AG08395 (cell line): ENCODE results near the gene RAP1GAP2.
"Not testable (repeated sequence)": the region's sequence is repeated elsewhere in the genome, so short reads cannot be mapped to it uniquely, and the experiment has no call there.

Experiments
- DNase-seq: peaks from one replicate; pipeline ENCODE4 v3.0.0; 2012; ENCODE audit warnings: mixed read lengths, low spot score

The RAP1GAP2 gene

DNA sequence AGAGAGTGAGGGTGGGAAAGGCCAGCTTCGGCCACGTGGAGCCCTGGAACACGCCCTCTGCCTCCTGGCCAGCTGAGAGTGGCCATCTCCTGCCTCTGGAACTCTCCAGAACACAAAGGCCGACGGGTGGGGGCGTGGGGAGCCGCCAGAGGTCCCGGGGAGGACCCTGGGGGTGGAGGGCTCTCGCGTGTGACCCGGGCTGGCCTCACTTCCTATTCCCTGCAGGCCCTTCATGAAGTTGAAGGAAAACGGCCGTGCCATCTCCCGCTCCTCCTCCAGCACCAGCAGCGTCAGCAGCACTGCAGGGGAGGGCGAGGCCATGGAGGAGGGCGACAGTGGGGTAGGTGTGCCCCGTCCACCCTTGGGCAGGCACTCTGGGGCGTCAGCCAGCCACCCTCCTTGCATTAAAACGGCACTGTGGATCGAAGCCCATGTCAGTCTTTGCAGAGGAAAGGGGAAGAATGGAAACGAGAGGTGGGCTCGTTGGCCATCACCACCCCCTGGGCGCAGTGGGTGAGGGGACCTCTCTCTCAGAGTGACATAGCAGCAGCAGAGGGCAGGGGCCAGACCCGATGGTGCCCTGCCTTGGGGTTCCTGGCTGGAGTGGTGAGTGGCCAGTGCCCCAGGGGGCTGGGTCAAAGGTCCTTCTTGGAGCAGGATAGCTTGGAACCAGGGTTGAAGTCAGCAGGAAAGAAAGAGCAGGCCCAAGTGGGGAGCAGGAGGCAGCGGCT, 230.1 kb downstream of the RAP1GAP2 start:
- no peak for DNase-seq

DNA sequence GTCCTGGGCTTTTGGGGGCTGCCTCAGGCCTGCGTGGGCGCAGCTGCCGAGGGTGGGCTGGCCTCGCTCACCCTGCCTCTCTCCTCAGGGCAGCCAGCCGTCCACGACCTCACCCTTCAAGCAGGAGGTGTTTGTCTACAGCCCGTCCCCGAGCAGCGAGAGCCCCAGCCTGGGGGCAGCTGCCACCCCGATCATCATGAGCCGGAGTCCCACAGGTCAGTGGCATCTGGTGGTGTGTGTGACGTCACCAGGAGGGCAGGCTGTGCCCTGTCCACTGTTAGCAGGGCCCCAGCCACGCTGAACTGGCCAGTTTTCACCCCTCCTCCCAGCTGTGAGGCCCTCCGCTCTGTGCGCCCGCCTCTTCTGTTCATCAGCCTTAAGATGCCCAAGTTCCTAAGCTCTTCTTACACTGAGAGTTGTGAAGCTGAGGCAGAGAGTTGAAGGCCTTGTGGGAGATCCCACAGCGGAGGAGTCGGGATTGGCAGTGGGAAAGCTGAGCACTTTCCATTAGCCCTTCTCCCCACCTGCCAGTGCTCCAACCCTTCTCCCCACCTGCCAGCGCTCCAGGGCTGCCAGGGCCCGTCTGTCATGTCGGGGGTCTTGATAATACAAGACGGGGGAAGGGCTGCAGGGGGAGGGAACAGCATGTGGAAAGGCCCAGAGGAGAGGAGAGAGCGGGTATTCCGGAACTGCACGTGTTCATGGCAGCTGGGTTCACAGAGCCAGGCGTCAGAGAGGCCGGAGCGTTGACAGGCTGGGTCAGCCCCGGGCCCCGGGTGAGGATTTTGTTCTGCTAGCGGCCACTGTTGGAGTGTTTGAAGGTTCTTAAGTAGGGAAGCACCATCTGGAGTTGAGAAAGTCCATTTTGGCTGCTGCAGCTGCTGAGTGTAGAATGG, 230.9 kb downstream of the RAP1GAP2 start:
- no peak for DNase-seq

DNA sequence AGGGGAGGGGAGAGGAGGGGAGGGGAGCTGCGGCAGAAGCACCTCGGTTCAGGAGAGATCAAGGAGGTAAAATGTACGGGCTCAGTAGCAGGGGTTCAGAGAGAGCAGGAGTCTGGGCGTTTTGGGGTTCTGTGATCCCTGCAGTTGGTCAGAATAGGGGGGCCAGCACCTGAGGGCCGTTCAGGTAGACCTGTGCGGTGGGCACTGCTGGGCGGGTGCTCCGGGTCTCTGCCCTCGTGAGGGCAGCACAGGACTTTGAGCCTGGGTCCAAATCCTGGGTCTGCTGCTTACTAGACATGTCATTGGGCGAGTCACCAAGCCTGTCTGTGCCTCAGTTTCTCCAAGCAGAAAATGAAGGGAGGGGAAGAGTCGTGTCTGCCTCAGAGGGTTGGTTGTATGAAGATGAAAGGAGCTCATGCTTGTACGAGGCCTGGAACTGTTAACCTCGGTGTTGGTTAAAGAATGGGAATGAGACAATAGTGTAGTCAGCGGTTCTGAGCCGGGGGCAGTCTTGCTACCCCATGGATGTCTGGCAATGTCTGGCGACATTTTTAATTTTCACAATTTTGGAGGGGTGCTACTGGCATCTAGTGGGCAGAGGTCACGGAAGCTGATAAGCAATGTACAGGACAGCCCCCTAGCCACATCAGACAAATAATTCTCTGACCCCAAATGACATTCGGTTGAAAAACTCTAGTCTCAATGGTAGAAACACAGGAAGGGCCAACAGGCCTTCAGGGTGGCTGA, 231.7 kb downstream of the RAP1GAP2 start:
- no peak for DNase-seq

DNA sequence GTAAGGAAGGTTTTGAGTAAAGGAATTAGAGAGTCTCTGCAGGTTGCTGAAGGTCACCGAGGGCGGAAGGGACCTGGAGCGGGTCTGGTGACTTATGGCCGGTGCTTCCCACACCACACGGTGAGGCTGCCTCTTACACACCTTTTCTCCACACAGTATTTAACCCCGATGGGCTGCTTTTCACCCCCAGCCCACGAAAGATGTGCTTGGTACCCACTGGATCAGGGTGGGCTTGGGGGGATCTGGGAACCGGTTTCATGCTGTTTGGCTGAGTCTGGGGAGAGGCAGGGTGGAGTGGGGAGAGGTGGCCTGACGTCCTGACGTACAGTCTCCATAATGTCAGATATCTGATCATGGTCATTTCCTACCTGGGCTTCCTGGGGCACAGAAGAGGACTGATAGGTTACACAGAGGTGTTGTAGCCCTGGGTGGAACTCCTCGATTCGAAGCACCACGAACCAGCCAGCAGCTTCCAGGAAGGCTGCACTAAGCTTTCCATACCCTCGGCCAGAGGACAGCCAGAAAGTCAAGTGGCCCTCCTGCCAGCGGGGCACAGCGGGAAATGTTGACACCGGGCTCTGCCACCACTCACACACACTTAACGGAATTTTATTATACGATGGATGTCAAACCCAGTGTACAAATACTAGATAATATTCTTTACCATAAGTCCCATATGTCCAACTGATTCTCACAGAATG, 233.1 kb downstream of the RAP1GAP2 start:
- no peak for DNase-seq

DNA sequence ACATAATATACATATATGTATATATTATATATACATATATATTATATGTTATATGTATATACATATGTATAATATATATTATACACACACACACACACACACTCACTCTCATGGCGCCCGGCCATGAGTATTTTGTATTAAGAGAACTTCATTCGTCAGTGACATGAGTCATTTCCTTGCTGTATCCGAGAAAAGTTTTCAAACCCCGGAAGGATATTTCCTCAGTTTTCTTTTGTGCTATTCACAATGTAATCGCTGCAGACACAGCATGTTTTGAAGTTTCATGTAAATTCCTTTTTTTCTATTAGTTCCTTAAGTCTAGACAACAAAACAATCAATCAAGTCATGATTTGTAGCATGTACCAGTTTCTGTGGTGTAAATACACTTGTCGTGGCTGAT, 233.9 kb downstream of the RAP1GAP2 start:
- no peak for DNase-seq

DNA sequence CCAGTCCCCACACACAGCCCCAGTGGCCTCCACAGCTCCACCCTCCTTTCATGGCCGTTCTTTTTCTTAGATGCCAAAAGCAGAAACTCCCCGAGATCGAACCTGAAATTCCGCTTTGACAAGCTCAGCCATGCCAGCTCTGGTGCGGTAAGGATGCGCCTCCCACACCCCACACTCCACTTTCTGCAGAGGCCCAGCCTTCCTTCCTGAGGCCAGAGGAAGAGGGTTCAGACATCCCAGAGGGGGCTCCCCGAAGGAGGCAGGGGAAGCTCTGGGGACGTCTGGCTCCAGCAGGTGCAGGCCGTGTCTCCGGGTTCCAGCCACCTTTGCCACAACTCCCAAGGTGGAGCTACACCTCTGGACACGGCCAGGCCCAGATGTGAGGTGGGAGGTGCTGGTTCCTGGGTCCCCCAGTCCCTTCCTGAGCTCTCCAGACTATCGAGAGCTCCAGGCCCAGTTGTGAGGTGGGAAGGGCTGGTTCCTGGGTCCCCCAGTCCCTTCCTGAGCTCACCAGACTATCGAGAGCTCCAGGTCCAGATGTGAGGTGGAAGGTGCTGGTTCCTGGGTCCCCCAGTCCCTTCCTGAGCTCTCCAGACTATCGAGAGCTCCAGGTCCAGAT, 234.7 kb downstream of the RAP1GAP2 start:
- not testable (repeated sequence) for DNase-seq

DNA sequence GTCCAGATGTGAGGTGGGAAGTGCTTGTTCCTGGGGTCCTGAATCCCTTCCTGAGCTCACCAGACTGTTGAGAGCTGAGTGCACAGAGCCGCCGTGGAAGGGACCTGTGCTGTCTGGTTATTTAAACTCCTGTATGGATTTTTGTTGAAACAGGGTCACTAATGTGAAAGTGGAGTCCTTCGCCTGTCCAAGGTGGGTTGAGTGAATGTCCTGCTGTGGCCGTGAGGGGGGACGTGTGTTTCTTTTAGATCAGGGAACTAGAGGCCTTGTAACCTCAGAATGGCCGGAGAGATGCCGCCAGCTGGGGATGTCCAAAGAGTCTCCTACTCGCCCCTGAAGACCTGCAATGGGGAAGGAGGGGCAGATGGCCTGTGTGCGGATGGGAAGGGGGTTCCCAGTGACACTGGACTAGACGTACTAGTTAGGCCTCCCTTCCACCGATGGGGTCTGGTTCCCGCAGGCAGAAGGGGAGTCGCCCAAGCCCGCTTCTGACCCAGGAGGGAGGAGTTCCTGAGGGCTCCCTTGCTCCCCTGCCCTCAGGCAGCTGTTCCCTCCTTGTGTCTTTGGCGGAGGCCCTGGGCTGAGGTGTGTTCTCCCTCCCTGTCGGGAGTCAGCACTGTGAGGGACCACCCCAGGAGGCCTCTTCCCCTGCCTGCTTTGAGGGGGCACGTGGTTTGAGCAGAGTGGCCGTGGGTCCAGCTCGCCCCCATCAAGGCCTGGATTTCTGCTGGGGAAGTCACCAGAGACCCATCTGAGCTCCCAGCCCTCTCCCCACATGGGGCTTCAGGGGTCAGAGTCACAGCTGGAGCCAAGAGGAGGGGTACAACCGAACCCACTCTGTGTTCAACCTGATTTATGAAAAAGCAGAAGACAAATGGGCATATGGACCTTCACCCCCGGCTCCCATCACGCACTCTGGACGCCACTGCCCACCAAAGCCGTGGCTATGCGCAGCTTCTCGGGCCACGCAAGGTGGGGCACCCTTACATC, 236.3 kb downstream of the RAP1GAP2 start:
- no peak for DNase-seq

DNA sequence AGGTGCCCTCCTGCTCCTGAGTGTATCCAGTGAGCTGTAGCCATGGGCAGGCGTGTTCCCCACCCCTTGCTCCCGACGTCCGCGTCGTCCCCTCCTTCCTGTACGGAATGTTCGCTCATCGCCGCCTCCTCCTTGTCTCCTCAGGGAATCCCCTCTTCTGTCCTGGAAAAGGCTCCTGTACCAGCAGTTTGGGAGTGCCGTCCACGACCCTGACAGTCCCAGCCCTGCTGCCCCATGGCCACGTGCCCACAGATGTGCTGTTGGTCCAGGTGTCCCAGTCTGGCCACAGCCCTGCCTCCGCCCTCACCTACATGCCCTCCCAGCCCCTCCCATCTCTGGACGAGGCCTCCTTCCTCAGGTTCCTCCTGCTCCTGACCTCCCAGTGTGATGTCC, 237.0 kb downstream of the RAP1GAP2 start:
- no peak for DNase-seq

DNA sequence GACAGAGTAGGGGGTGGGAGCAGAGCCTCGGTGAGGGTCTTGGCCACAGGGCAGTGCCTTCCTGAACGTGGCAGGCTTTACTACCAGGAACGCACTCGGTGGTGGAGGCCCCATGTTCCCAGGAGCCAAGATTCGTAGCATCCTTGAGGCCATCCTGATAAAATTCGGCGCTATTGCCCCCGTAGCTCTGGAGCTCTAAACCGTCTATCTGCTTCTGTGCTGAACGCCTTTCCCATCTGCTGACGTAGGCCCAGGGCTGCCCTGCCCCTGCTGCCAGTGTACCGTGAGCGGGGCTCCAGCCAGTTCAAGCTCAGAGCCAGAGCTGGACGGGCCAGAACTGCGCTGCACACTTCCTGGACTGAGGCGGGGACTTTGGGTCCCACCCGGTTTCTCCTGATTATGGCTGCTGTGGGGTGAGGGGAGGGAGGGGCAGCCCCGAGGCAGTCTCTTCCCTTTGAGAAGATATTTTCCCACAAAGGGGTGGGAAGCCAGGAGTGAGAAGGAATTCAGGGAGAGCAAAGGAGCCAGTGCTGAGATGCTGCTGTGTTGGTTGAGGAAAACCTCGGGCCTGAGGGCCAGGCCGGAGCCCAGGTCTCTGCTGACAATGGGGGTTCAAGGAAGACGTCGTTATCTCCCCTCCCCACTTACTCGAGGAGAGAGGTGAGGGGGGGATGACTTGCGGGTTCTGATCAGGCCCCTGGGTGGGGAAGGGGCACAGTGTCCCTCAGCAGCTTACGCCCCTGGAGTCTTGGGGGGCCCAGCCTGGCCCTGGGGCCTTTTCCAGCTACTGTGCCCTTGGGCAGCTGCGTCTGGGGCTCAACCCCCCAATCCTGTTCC, 237.7 kb downstream of the RAP1GAP2 start:
- no peak for DNase-seq

DNA sequence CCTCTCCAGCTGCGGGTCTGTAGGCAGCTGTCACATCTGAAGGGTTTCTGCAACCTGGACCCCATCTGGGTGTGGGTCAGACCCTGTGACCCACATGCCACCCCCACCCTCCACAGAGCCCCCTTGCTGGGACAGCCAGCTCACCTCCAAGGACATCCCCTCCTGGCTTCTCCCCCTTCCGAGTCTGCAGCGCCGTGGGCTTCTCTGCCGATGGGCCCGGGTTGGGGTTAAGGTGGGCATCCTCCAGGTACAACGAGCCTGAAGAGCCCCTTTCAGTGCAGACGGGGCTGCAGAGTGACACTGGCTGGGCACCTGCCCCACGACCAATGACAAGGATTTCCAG, 238.3 kb downstream of the RAP1GAP2 start:
- no peak for DNase-seq

DNA sequence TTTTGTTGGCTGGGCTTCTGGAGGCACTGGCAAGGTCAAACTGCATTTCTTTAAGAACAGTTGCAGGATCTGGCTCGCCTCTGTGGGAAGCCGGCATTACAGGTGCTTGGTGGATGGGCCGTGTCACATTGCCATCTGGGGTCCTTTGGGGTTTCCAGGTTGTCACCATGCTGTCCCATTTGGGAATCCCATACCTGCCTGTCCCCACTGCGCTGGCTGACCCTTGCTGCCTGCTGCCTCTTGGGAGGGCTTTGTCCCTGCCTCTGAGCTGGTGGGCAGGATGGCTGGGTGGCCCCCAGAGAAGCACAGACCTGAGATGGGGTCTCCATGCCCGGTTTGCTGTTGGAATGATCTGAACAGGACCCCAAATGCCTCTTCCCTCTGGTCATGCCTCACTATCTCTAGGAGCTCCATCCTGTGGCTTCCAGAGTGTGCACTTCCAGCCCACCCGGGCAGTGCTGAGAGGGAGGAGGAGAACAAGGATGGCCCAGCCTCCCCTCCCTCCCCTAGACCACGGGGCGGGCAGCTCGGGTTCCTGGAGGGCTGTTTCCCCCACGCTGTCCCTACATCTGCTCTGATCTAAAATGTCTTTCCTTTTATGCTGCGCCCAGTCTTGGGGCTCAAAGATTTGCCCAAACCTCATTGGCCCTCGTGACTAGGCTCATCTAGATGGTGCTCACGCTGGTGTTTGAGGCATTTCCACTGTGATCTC, 239.2 kb downstream of the RAP1GAP2 start:
- DNase-seq, result no peak

DNA sequence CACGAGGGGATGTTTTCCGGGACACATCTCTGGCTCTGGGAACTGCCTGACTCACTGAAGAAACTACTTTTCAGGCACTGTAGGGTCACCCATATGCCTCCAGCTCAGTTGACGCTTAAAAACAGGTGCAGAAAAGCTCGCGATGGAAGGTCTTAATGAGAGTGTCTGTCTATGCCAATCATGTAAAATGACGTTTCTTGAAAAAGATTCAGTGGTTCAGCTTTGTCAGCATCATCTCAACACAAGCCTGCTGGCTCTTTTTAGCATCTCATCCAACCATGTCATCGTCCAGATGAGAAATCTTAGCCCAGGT, 239.7 kb downstream of the RAP1GAP2 start:
- no peak for DNase-seq

DNA sequence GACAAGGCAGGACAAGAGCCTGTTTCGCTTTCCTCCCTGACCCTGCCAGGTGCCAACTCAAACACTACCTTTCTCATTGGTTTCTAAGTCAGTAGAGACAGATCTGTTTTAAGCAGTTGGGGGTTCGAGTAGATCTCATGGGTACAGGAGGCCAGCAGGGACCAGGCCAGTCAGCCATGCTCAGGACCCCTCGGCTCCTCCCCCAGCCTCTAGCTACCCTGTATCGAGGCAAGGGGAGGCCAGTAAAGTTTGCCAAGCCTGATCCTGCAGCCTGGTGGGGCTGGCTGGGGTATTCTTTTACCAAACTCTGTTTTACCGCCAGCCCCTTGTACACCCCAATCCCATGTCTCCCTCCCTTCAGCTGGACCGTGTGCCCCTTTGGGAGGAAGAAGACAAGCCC, 240.6 kb downstream of the RAP1GAP2 start:
- no peak for DNase-seq

DNA sequence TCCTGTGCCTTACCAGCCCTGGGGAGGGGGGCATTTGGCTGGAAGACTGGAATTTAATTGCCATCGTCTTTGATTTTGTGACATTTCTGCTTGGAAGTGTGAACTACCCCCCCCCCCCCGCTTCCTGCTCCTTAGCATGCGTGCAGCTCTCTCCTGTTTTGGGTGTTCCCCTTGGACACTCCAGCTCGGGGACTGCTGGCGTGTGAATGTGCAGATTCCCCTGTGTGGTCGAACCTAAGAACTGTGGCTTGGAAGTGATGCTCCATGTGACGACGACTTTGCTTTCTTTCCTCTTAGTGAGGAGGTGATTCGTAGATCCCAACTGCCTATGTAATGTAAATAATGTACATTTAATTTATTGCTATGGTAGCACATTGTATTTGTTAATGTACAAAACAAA, 241.0 kb downstream of the RAP1GAP2 start:
- no peak for DNase-seq

DNA sequence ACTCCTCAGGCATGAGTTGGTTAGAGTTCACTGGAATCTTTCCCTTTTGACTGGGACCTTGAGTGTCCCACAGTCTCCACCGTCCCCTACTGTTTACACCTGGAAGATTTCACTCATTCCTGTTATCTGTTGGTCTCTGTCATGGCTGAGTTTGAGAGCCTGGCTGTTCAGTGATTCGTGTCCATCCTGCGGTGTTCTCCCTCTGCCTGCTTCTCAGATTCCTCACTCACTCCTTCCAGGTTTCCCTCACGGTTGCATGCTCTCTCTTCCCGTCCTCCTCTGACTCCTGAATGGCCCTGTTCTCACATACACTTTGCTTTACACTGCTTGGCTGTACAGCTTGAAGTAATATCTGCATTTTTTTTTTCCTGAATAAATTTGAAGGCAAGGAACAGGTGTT, 242.7 kb downstream of the RAP1GAP2 start:
- no peak for DNase-seq

DNA sequence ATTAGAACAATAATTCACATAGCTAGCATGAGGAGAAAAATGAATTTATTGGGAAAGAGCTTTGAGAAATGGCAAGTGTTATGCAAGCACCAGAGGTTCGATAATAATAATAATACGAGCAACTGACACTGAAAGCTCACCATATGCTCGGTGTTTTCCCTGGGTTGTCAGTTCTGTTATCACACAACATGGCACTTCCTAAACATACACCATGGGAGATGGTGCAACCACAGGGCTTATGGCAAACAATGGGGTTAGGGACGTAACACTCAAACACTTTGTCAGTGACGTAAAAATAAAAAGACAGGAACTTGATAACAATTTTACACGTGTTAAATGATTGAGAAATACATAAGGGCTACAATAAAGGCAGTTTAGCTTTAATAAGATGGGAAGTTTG, 243.5 kb downstream of the RAP1GAP2 start:
- DNase-seq, result no peak

DNA sequence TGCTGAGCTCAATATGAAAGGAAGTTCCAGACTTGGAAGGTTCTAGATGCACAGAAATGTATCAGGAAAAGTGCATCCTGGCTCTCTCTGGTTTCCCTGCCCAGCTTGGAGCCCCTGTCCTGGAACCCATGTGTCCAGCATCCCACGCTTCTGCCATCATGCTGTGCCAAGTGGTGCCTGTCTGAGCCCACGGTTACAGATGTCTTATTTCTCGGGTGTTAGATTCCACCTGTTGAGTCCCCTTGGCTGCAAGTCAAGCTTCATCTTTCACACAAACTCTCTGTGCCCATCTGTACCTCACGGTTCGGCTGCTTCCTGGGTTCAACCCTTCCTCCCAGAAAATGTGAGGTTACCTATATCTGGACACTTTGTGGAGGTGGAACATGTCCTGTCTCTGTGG, 244.6 kb downstream of the RAP1GAP2 start:
- DNase-seq, result no peak

DNA sequence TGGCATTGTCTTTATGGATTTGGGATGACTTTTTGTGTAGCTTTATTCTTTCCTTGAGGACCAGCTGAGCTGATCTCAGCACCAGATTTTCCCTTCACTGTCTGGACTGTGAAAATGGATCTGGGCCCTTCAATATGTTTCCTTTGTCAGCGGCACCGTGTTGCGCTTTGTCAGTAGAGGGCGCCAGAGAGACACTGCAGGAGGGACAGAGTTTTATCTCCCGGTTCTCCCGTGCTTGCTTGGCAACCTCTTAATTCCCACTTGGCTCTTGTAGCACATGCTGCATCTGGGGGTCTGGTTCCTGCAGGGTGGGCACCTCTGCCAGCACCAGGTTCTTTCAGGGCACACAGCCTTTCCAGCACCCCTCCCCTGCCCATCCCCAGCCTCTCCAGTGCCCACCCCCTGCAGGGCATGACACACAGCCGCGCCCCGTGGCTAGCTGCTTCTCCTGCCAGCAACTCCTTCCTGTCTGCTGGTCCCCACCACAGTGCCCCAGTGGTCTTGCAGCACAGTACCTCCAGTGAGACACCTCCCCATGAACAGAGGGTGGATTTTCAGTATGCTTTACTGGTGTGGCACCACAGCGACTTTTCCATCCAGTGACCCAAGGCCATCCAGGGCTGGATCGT, 247.6 kb downstream of the RAP1GAP2 start:
- DNase-seq, result no peak

DNA sequence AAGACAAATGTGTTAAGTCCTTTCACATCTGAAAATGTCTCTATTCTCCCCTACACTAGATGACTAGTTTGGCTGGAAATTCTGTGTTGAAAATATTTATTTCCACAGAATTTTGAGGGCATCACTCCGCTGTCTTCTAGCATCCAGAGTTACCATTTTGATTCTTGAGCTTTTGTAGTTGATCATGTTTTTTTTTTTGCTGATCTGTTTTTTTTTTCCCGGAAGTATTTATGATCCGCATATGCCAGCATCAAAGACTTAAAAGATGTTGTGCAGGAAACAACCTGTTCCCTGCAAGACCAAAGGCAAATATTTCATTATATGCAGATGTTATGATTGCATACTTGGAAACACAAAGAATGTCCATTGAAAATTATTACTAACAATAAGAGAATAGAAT, 250.5 kb downstream of the RAP1GAP2 start:
- DNase-seq, result no peak
